OCI-LY7 (cell line): Measurements from ENCODE around the gene DEXI. TPM values are rescaled to one million over a fixed set of nuclear protein-coding genes. Genes with fewer than 3 reads are reported as not detected.

Experiments
- BruUV-seq: library from RNA; stranded (reverse); fragments of 400-500 nt; replicated peaks from 2 replicates; lab custom pipeline; 2021; lab: Mats Ljungman, UMichigan
- CTCF ChIA-PET: fragments of 300-600 bp; sonication (Branson Sonifier 250); formaldehyde crosslinking; loops from one replicate; lab custom pipeline; 2022; ENCODE audit warnings: antibody characterized with exemption; ENCODE audit not compliant: unreplicated experiment; lab: Charles Lee
- POLR2A ChIA-PET: fragments of 300-600 bp; sonication (Branson Sonifier 250); formaldehyde crosslinking; loops from one replicate; lab custom pipeline; 2022; ENCODE audit warnings: antibody characterized with exemption; lab: Charles Lee
- DNase-seq: peaks from one replicate; pipeline ENCODE4 v3.0.0-alpha.2; 2015; ENCODE audit warnings: low spot score
- H2AFZ ChIP-seq: fragments of 200-600 bp; sonication (generic), shearing (Covaris generic); 2 replicates; pipeline ENCODE4 v1.6.1; 2014; ENCODE audit warnings: mild to moderate bottlenecking, antibody characterized with exemption, low read length, moderate library complexity
- H3K27ac ChIP-seq: fragments of 200-600 bp; sonication (generic); 2 replicates; pipeline ENCODE4 v1.5.1; 2014; ENCODE audit warnings: mixed run types, low read depth, mild to moderate bottlenecking, moderate library complexity, low read length, inconsistent platforms; ENCODE audit not compliant: poor library complexity, severe bottlenecking
- H3K36me3 ChIP-seq: fragments of 200-600 bp; sonication (generic); 2 replicates; pipeline ENCODE4 v1.6.1; 2014; ENCODE audit warnings: mild to moderate bottlenecking, antibody characterized with exemption, low read length, moderate library complexity, mixed read lengths; ENCODE audit not compliant: insufficient read depth
- H3K4me1 ChIP-seq: fragments of 200-600 bp; sonication (generic); 2 replicates; pipeline ENCODE4 v1.5.1; 2014; ENCODE audit warnings: mild to moderate bottlenecking, low read length; ENCODE audit not compliant: insufficient read depth, poor library complexity, severe bottlenecking
- H3K4me2 ChIP-seq: fragments of 200-600 bp; sonication (generic); 2 replicates; pipeline ENCODE4 v1.6.1; 2014; ENCODE audit warnings: mild to moderate bottlenecking, low read length
- H3K4me3 ChIP-seq: fragments of 200-600 bp; sonication (generic); 2 replicates; pipeline ENCODE4 v1.5.1; 2014; ENCODE audit warnings: mild to moderate bottlenecking, low read depth, low read length; ENCODE audit not compliant: poor library complexity, severe bottlenecking
- H3K79me2 ChIP-seq: fragments of 200-600 bp; sonication (generic); 2 replicates; pipeline ENCODE4 v1.6.1; 2016; ENCODE audit warnings: low read depth, mild to moderate bottlenecking, low read length, moderate library complexity, mixed read lengths; ENCODE audit not compliant: insufficient read depth
- H3K9me2 ChIP-seq: fragments of 200-600 bp; sonication (generic); 2 replicates; pipeline ENCODE4 v1.6.1; 2016; ENCODE audit warnings: mild to moderate bottlenecking, low read length, mixed read lengths; ENCODE audit not compliant: insufficient read depth
- H3K9me3 ChIP-seq: fragments of 200-600 bp; sonication (generic); 2 replicates; pipeline ENCODE4 v1.6.1; 2014; ENCODE audit warnings: mild to moderate bottlenecking, mixed run types, low read length, mixed read lengths
- H4K20me1 ChIP-seq: fragments of 200-600 bp; sonication (generic); 2 replicates; pipeline ENCODE4 v1.6.1; 2014; ENCODE audit warnings: mild to moderate bottlenecking, antibody characterized with exemption, low read length, moderate library complexity, mixed read lengths; ENCODE audit not compliant: insufficient read depth
- CTCF ChIP-seq: fragments of 200-600 bp; sonication (generic); conservative IDR thresholded peaks from 2 replicates; pipeline ENCODE4 v1.5.1; 2014; ENCODE audit warnings: mild to moderate bottlenecking, antibody characterized with exemption, low read length, moderate library complexity, mixed read lengths
- EZH2phosphoT487 ChIP-seq: fragments of 200-600 bp; sonication (generic); IDR thresholded peaks from 2 replicates; pipeline ENCODE4 v1.6.1; 2018; ENCODE audit warnings: low read depth, borderline replicate concordance, mild to moderate bottlenecking, mixed run types, antibody characterized with exemption, low read length, moderate library complexity, mixed read lengths
- intact Hi-C: fragments of 100-400 bp; cut with micrococcal nuclease; formaldehyde crosslinking; loops from one replicate; pipeline ENCODE4 v1.10.0; 2022; ENCODE audit not compliant: unreplicated experiment
- total RNA-seq, 2 experiments: library from RNA; depleted of rRNA in 1 of 2; stranded (reverse); fragments of >200 nt in 1 of 2; shearing (Covaris generic) in 1 of 2; gene quantifications; 2 replicates each; pipeline ENCODE4 v1.2.3, GENCODE V29; 2014 to 2022

DEXI gene
- total RNA-seq, 2 experiments from 2014 or later = 15.1 to 17.6 TPM

DNA sequence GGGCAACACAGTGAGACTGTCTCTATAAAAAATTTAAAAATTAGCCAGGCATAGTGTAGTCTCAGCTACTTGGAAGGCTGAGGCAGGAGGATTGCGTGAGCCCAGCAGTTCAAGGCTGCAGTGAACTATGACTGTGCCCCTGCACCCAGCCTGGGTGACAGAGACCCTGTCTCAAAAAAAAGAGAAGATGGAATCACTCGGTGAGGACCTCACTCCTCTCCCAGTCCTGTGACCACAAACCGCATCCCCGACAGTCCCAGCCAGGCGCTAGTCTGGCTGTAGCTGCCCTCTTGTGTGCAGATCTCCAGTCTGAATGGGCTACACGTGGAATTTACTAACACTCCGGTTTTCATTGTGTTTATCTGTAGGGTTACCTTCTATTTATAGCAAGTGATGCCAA, 11.1 kb downstream of the DEXI start:
- Histone ChIP-seq H3K9me2 (no peaks in the 10 kb centered on the region), H3K4me2 (no peak overlapping the region), H3K36me3 (peaks cover 24% of the 10 kb centered on the region; the same call in 1 of the 2 replicates), H3K79me2 (no peaks in the 10 kb centered on the region), H3K4me1 (no peaks in the 10 kb centered on the region), H3K4me3 (no peak overlapping the region), H4K20me1 (no peaks in the 10 kb centered on the region), H3K27ac (no peak overlapping the region), H3K9me3 (no peaks in the 10 kb centered on the region), H2AFZ (no peak overlapping the region)
- TF ChIP-seq EZH2phosphoT487 (no peak), CTCF (no peak)
- no peak for DNase-seq
- intact Hi-C loops = no loop called here
- POLR2A ChIA-PET = no interaction called here
- CTCF ChIA-PET = interaction anchor here (0.9 to 1.3 kb wide), 3 partner anchors 11 to 417 kb away, joined by 3 to 4 read pairs (median 3); partner anchors contain the start of gene DEXI
- no TSS peak for BruUV-seq

GRCh38 chr16:10930755-10931093, 11.5 kb downstream of the DEXI start:
- POLR2A ChIA-PET = no interaction called here
- BruUV-seq = no TSS peak

More at GRCh38 chr16:10930755-10931093, 11.5 kb downstream of the DEXI start:
- CTCF ChIA-PET = interaction anchor here (0.9 to 1.3 kb wide), 3 partner anchors 12 to 416 kb away, joined by 3 to 4 read pairs (median 3); partner anchors contain the start of gene DEXI
- Histone ChIP-seq H3K79me2 (no peaks in the 10 kb centered on the region), H4K20me1 (no peaks in the 10 kb centered on the region), H3K4me3 (no peak overlapping the region), H3K9me3 (no peaks in the 10 kb centered on the region), H3K36me3 (peaks cover 24% of the 10 kb centered on the region; the same call in 1 of the 2 replicates), H3K4me2 (no peak overlapping the region), H2AFZ (no peak overlapping the region), H3K27ac (no peak overlapping the region), H3K4me1 (no peaks in the 10 kb centered on the region), H3K9me2 (no peaks in the 10 kb centered on the region)
- DNase-seq = peak; percentile 49
- intact Hi-C loops = no loop called here
- TF ChIP-seq CTCF (peak; percentile 60), EZH2phosphoT487 (no peak)
